HL-60/S4 (cell line): Measurements from ENCODE around the gene PKD1L1.
"Not testable (repeated sequence)": the region's sequence is repeated elsewhere in the genome, so short reads cannot be mapped to it uniquely, and the experiment has no call there.

Experiments used
- in situ Hi-C: fragments of 300-500 bp; cut with MboI; formaldehyde crosslinking; loops from 2 replicates; pipeline ENCODE4 v1.14.3; 2022; ENCODE audit warnings: low sequenced_read_pairs

Gene PKD1L1

GRCh38 chr7:47948141-47948790 is at the start of gene PKD1L1:
PKD1L1 (minus strand) TSS chr7:47948466; CDS start chr7:47948440, 26 bp downstream.
- in situ Hi-C loops = loop anchor here (10.0 kb wide), 1 partner anchor 167 kb away; no protein-coding TSS in a partner anchor

GRCh38 chr7:47992446-47992845 is 44.2 kb upstream of the PKD1L1 start:
- in situ Hi-C loops = loop anchor here (10.0 kb wide), 1 partner anchor 122 kb away; no protein-coding TSS in a partner anchor

- in situ Hi-C loops = loop anchor here (10.0 kb wide), 1 partner anchor 123 kb away; no protein-coding TSS in a partner anchor
These were observed 43.6 kb upstream of the PKD1L1 start for GRCh38 chr7:47991741-47992311.

GRCh38 chr7:47991270-47991669 is 43.0 kb upstream of the PKD1L1 start:
- in situ Hi-C loops = loop anchor here (10.0 kb wide), 1 partner anchor 124 kb away; no protein-coding TSS in a partner anchor

- in situ Hi-C loops = loop anchor here (10.0 kb wide), 1 partner anchor 124 kb away; no protein-coding TSS in a partner anchor
These were observed 42.3 kb upstream of the PKD1L1 start for GRCh38 chr7:47990592-47990991.

- in situ Hi-C loops = loop anchor here (10.0 kb wide), 1 partner anchor 125 kb away; no protein-coding TSS in a partner anchor
These were observed 41.5 kb upstream of the PKD1L1 start for GRCh38 chr7:47989607-47990400.

GRCh38 chr7:47988496-47989386 is 40.5 kb upstream of the PKD1L1 start:
- in situ Hi-C loops = no loop called here

- in situ Hi-C loops = no loop called here
These were observed 34.3 kb upstream of the PKD1L1 start for GRCh38 chr7:47982610-47983009.

GRCh38 chr7:47980648-47981047 is 32.4 kb upstream of the PKD1L1 start:
- in situ Hi-C loops = not testable (repeated sequence)

- in situ Hi-C loops = loop anchor here (10.0 kb wide), 1 partner anchor 115 kb away; no protein-coding TSS in a partner anchor
These were observed 31.5 kb upstream of the PKD1L1 start for GRCh38 chr7:47979832-47980181.

GRCh38 chr7:47979145-47979831 is 31.0 kb upstream of the PKD1L1 start, which contains the start of gene HUS1:
HUS1 (minus strand) TSS chr7:47979615; CDS start chr7:47979519, 96 bp downstream.
- in situ Hi-C loops = loop anchor here (10.0 kb wide), 1 partner anchor 116 kb away; no protein-coding TSS in a partner anchor

- in situ Hi-C loops = loop anchor here (10.0 kb wide), 1 partner anchor 116 kb away; no protein-coding TSS in a partner anchor
These were observed 30.5 kb upstream of the PKD1L1 start for GRCh38 chr7:47978790-47979144.

GRCh38 chr7:47973739-47974138 is 25.5 kb upstream of the PKD1L1 start:
- in situ Hi-C loops = loop anchor here (10.0 kb wide), 1 partner anchor 121 kb away; no protein-coding TSS in a partner anchor

- in situ Hi-C loops = loop anchor here (10.0 kb wide), 1 partner anchor 124 kb away; no protein-coding TSS in a partner anchor
These were observed 22.5 kb upstream of the PKD1L1 start for GRCh38 chr7:47970761-47971160.

GRCh38 chr7:47968847-47969774 is 20.8 kb upstream of the PKD1L1 start:
- in situ Hi-C loops = no loop called here

GRCh38 chr7:47967708-47968107 is 19.4 kb upstream of the PKD1L1 start:
- in situ Hi-C loops = no loop called here

- in situ Hi-C loops = no loop called here
These were observed 18.9 kb upstream of the PKD1L1 start for GRCh38 chr7:47967123-47967522.

GRCh38 chr7:47965456-47965855 is 17.2 kb upstream of the PKD1L1 start:
- in situ Hi-C loops = no loop called here
